ENCODE data around the gene RHBG. TPM values are rescaled to one million over a fixed set of nuclear protein-coding genes. Genes with fewer than 3 reads are reported as not detected.
"Not testable (repeated sequence)": the region's sequence is repeated elsewhere in the genome, so short reads cannot be mapped to it uniquely, and the experiment has no call there.

RHBG gene
- total RNA-seq, 1 donor from 2014 or later = not detected

DNA sequence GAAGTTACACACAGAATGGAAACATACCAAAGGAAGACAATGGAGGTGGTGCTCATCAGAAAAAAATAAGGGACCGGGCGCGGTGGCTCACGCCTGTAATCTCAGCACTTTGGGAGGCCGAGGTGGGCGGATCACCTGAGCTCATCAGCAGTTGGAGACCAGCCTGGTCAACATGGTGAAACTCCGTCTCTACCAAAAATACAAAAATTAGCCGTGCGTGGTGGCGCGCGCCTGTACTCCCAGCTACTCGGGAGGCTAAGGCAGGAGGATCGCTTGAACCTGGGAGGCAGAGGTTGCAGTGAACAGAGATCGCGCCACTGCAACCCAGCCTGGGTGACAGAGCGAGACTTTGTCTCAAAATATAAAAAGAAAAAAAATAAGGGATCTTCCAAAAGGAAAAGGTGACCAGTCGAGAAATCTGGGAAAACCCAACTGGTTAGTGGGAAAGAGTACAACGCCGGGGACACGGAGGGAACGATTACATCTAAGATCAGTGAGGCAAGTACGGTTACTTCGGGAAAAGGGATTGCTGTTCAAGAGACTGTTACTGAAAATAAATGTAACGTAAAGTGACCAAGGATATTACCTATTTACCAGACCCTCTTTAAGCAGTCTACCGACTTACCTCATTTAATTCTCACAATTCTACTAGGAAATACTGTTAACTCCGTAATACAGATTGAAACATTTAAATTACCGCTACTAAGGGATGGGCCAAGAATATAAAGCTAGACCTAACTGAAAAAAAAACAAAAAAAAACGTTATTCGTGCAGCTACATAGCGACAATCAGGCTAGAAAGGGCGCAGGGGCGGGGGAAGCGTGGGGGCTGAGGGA lies 31.7 kb upstream of the RHBG start:
- Histone ChIP-seq H3K4me3 (peak overlapping the region; percentile 75), H3K36me3 (peaks cover 36% of the 10 kb centered on the region), H3K9me3 (replicated peaks) (no peaks in the 10 kb centered on the region), H3K27ac (replicated peaks) (peak overlapping the region; percentile 94), H3K4me1 (peaks cover 32% of the 10 kb centered on the region), H3K27me3 (ENCODE audit: low read depth) (no peaks in the 10 kb centered on the region)
- intact Hi-C loops (cut with micrococcal nuclease) = no loop called here
- DNase-seq = no peak
- TF ChIP-seq CTCF (IDR thresholded peaks at IDR 0.05; ENCODE audit: borderline replicate concordance) = no peak

DNA sequence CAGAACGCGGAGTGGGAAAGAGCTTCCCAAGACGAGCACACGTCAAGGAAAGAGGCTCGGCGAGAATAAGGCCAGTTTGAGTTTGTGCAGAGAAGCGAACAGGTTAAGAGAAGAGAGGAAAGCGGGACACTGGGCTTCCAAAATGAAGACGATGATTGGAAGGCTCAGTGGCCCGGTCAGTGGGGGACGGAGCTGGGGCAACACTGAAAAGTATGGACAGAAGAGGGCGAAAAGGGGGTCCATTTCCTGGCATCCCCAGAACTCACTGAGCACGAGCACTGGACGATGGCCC lies 31.2 kb upstream of the RHBG start:
- intact Hi-C loops (cut with micrococcal nuclease) = no loop called here
- H3K27me3 ChIP-seq (ENCODE audit: low read depth) = no peaks in the 10 kb centered on the region
- DNase-seq = no peak
- H3K36me3 ChIP-seq = peaks cover 30% of the 10 kb centered on the region
- peaks cover 32% of the 10 kb centered on the region for H3K4me1 ChIP-seq
- H3K9me3 ChIP-seq (replicated peaks) = no peaks in the 10 kb centered on the region
- peak overlapping the region; percentile 75 for H3K4me3 ChIP-seq
- no peak for TF ChIP-seq CTCF (IDR thresholded peaks at IDR 0.05; ENCODE audit: borderline replicate concordance)
- peak overlapping the region; percentile 94 for H3K27ac ChIP-seq (replicated peaks)

DNA sequence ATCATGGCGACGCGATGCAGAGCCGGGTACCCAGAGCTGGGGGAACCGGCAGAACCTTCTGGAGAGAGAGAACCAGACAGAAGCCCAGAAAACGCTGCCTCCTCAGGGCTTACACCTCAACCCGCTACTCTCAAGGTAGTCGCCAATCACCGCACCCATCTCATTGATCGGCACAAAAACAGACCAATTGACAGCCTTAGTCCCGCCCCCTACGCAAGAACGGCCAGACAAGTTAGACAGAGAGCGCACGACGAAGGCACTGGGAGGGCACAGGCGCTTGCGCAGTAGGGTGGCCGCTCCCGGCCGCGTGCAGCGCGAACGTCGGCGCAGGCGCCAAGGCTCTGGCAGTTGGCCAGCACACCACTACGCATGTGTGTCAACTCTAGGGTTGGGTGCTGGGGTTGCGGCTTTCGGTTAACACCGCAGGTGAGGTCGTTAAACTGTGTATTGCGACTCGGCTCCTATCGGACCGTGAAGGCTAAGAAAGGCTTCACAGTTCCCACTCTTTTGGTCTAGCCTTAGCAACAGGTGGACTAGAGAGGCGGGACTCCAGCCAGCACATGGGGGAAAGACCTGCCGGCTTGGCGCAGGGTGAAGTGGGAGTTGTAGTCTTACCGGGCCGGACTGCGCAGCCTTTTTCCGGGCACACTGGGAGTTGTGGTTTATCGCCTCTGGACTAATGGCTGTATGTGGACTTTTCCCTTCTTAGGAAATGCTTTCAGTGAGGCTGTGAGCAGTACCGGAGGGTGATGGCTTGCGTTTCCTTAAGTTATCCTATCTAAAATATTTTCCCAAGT lies 30.6 kb upstream of the RHBG start, which contains the start of the genes CCT3 and TSACC:
CCT3 (minus strand) TSS at position 113 of the 797 bp plus-strand sequence; CDS start at position 5, 108 bp downstream.
TSACC (plus strand) TSS at position 347 of the 797 bp plus-strand sequence. CDS start 1,232 bp downstream, outside the sequence.
- Histone ChIP-seq H3K9me3 (replicated peaks) (no peaks in the 10 kb centered on the region), H3K27ac (replicated peaks) (peak within 1 kb of the TSS; percentile 94), H3K36me3 (peaks cover 25% of the 10 kb centered on the region), H3K4me1 (peaks cover 32% of the 10 kb centered on the region), H3K4me3 (peak within 1 kb of the TSS; percentile 75), H3K27me3 (ENCODE audit: low read depth) (no peaks in the 10 kb centered on the region)
- peak; percentile 99 for DNase-seq
- intact Hi-C loops (cut with micrococcal nuclease) = no loop called here
- no peak for TF ChIP-seq CTCF (IDR thresholded peaks at IDR 0.05; ENCODE audit: borderline replicate concordance)

GRCh38 chr1:156342166-156342955 lies 26.6 kb upstream of the RHBG start:
- H3K4me1 ChIP-seq = peaks cover 6% of the 10 kb centered on the region
- intact Hi-C loops (cut with micrococcal nuclease) = no loop called here
- no peak for TF ChIP-seq CTCF (IDR thresholded peaks at IDR 0.05; ENCODE audit: borderline replicate concordance)

GRCh38 chr1:156344409-156344808 lies 24.6 kb upstream of the RHBG start:
- no peak overlapping the region for H3K27ac ChIP-seq (replicated peaks)
- no peaks in the 10 kb centered on the region for H3K36me3 ChIP-seq
- no peaks in the 10 kb centered on the region for H3K9me3 ChIP-seq (replicated peaks)
- no peak for TF ChIP-seq CTCF (IDR thresholded peaks at IDR 0.05; ENCODE audit: borderline replicate concordance)
- no peak for DNase-seq
- H3K4me3 ChIP-seq = no peak overlapping the region
- intact Hi-C loops (cut with micrococcal nuclease) = no loop called here
- H3K4me1 ChIP-seq = no peaks in the 10 kb centered on the region
- peaks cover 33% of the 10 kb centered on the region for H3K27me3 ChIP-seq (ENCODE audit: low read depth)

More at GRCh38 chr1:156342166-156342955, 26.6 kb upstream of the RHBG start:
- no peaks in the 10 kb centered on the region for H3K9me3 ChIP-seq (replicated peaks)
- no peaks in the 10 kb centered on the region for H3K36me3 ChIP-seq
- DNase-seq = no peak
- H3K27me3 ChIP-seq (ENCODE audit: low read depth) = peaks cover 25% of the 10 kb centered on the region
- no peak overlapping the region for H3K27ac ChIP-seq (replicated peaks)
- no peak overlapping the region for H3K4me3 ChIP-seq

DNA sequence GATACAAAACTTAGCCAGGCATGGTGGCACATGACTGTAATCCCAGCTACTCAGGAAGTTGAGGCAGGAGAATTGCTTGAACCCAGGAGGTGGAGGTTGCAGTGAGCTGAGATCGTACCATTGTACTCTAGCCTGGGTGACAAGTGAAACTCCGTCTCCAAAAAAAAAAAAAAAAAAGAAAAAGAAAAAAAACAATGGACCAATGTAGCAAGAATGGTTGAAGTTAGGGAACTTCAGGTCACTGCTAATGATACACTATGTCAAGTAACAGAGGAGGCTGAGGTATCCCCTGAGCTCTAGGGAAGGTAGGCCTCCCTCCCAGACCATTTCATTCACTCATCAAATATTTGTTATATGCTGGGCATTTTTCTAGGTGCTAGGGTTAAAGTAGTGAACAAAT lies 23.0 kb upstream of the RHBG start:
- intact Hi-C loops (cut with micrococcal nuclease); DNase-seq; H3K36me3 ChIP-seq: not testable (repeated sequence)

More for the DNA sequence above, 23.0 kb upstream of the RHBG start:
- not testable (repeated sequence) for H3K27ac ChIP-seq (replicated peaks); H3K4me3 ChIP-seq; H3K9me3 ChIP-seq (replicated peaks); H3K4me1 ChIP-seq
- H3K27me3 ChIP-seq (ENCODE audit: low read depth) = peaks cover 39% of the 10 kb centered on the region

Data from left ventricle myocardium inferior (tissue), 1 donor.